GM20431 (cell line): ENCODE data around the gene LAMTOR5.
"Not testable (repeated sequence)": the region's sequence is repeated elsewhere in the genome, so short reads cannot be mapped to it uniquely, and the experiment has no call there.

Experiments
- in situ Hi-C: fragments of 300-500 bp; cut with MseI, MboI; formaldehyde crosslinking; loops from one replicate; pipeline ENCODE4 v1.15.0; 2020; ENCODE audit warnings: low sequenced_read_pairs; ENCODE audit not compliant: unreplicated experiment

Gene LAMTOR5

GRCh38 chr1:110407260-110408210 lies at the start of gene LAMTOR5:
LAMTOR5 (minus strand) TSS chr1:110407694; CDS start chr1:110407620, 74 bp downstream.
- in situ Hi-C loops, result no loop called here

GRCh38 chr1:110457206-110457605 lies 49.7 kb upstream of the LAMTOR5 start:
- in situ Hi-C loops, result loop anchor here (10.0 kb wide), 1 partner anchor 252 kb away; no protein-coding TSS in a partner anchor

GRCh38 chr1:110455151-110455550 lies 47.7 kb upstream of the LAMTOR5 start:
- in situ Hi-C loops, result loop anchor here (10.0 kb wide), 1 partner anchor 250 kb away; no protein-coding TSS in a partner anchor

GRCh38 chr1:110454328-110454727 lies 46.8 kb upstream of the LAMTOR5 start:
- in situ Hi-C loops, result loop anchor here (10.0 kb wide), 1 partner anchor 250 kb away; no protein-coding TSS in a partner anchor

GRCh38 chr1:110453829-110454228 lies 46.3 kb upstream of the LAMTOR5 start:
- in situ Hi-C loops, result loop anchor here (10.0 kb wide), 1 partner anchor 249 kb away; no protein-coding TSS in a partner anchor

- in situ Hi-C loops, result loop anchor here (10.0 kb wide), 1 partner anchor 248 kb away; no protein-coding TSS in a partner anchor
Observed at GRCh38 chr1:110452330-110452729, 44.8 kb upstream of the LAMTOR5 start.

- in situ Hi-C loops, result loop anchor here (10.0 kb wide), 1 partner anchor 246 kb away; no protein-coding TSS in a partner anchor
Observed at GRCh38 chr1:110450929-110451328, 43.4 kb upstream of the LAMTOR5 start, which contains the start of gene PROK1. PROK1 (plus strand) TSS chr1:110451149; CDS start chr1:110451217, 68 bp downstream.

GRCh38 chr1:110449661-110450651 lies 42.5 kb upstream of the LAMTOR5 start:
- in situ Hi-C loops, result loop anchor here (10.0 kb wide), 1 partner anchor 245 kb away; no protein-coding TSS in a partner anchor

- in situ Hi-C loops, result no loop called here
Observed at GRCh38 chr1:110444561-110444960, 37.1 kb upstream of the LAMTOR5 start.

GRCh38 chr1:110443451-110443850 lies 36.0 kb upstream of the LAMTOR5 start:
- in situ Hi-C loops, result no loop called here

- in situ Hi-C loops, result no loop called here
Observed at GRCh38 chr1:110441888-110442287, 34.4 kb upstream of the LAMTOR5 start.

- in situ Hi-C loops, result no loop called here
Observed at GRCh38 chr1:110440877-110441276, 33.4 kb upstream of the LAMTOR5 start.

GRCh38 chr1:110439873-110440272 lies 32.4 kb upstream of the LAMTOR5 start:
- in situ Hi-C loops, result not testable (repeated sequence)

GRCh38 chr1:110438893-110439292 lies 31.4 kb upstream of the LAMTOR5 start:
- in situ Hi-C loops, result no loop called here

GRCh38 chr1:110437645-110438299 lies 30.3 kb upstream of the LAMTOR5 start:
- in situ Hi-C loops, result not testable (repeated sequence)

- in situ Hi-C loops, result no loop called here
Observed at GRCh38 chr1:110436635-110437034, 29.1 kb upstream of the LAMTOR5 start.

GRCh38 chr1:110434946-110435345 lies 27.5 kb upstream of the LAMTOR5 start:
- in situ Hi-C loops, result no loop called here

- in situ Hi-C loops, result no loop called here
Observed at GRCh38 chr1:110433803-110434202, 26.3 kb upstream of the LAMTOR5 start.

GRCh38 chr1:110433213-110433612 lies 25.7 kb upstream of the LAMTOR5 start:
- in situ Hi-C loops, result no loop called here
